Epithelial cell of proximal tubule (primary cell): ENCODE results near the gene KRTAP10-6. TPM values are rescaled to one million over a fixed set of nuclear protein-coding genes. Genes with fewer than 3 reads are reported as not detected.

Experiments used
- DNase-seq: peaks from one replicate; pipeline ENCODE4 v3.0.0-alpha.2; 2011; ENCODE audit warnings: low read depth
- H3K4me3 ChIP-seq: 2 replicates; pipeline ENCODE4 v1.5.1; 2011; ENCODE audit warnings: low read depth, mild to moderate bottlenecking, low read length
- CTCF ChIP-seq: conservative IDR thresholded peaks from 2 replicates; pipeline ENCODE4 v1.5.1; 2012; ENCODE audit warnings: low read depth, mild to moderate bottlenecking, low read length
- total RNA-seq: library from RNA; depleted of rRNA; stranded (reverse); fragments of >200 nt; gene quantifications from 2 replicates; pipeline ENCODE4 v1.2.3, GENCODE V29; 2015

Gene KRTAP10-6
- total RNA-seq, 1 donor from 2014 or later = not detected

GRCh38 chr21:44549525-44550211 is 42.6 kb downstream of the KRTAP10-6 start:
- H3K4me3 ChIP-seq = no peak overlapping the region
- TF ChIP-seq CTCF = no peak
- no peak for DNase-seq

GRCh38 chr21:44548922-44549321 is 43.4 kb downstream of the KRTAP10-6 start:
- DNase-seq = no peak
- H3K4me3 ChIP-seq = no peak overlapping the region
- no peak for TF ChIP-seq CTCF

GRCh38 chr21:44548381-44548780 is 43.9 kb downstream of the KRTAP10-6 start:
- no peak overlapping the region for H3K4me3 ChIP-seq
- no peak for DNase-seq
- TF ChIP-seq CTCF = no peak

- no peak for TF ChIP-seq CTCF
- no peak overlapping the region for H3K4me3 ChIP-seq
- no peak for DNase-seq
Observed at GRCh38 chr21:44547656-44548331, 44.5 kb downstream of the KRTAP10-6 start.

GRCh38 chr21:44544566-44544965 is 47.7 kb downstream of the KRTAP10-6 start:
- no peak for TF ChIP-seq CTCF
- no peak overlapping the region for H3K4me3 ChIP-seq

GRCh38 chr21:44542716-44543115 is 49.6 kb downstream of the KRTAP10-6 start:
- H3K4me3 ChIP-seq = no peak overlapping the region
- DNase-seq = no peak
- TF ChIP-seq CTCF = no peak

More at GRCh38 chr21:44544566-44544965, 47.7 kb downstream of the KRTAP10-6 start:
- DNase-seq = no peak

Other genes starting within 250 kb of the KRTAP10-6 start
- gene TRPM2, start 238.9 kb downstream of the KRTAP10-6 start, total RNA-seq = 0.52 and 1.7 TPM in 2 replicates
- 1.0 and 3.0 TPM in 2 replicates for gene LRRC3, start 137.0 kb downstream of the KRTAP10-6 start, total RNA-seq
- gene KRTAP10-1, start 52.3 kb downstream of the KRTAP10-6 start, total RNA-seq = not detected in 2 replicates
- not detected in 2 replicates for gene KRTAP10-2, start 41.0 kb downstream of the KRTAP10-6 start, total RNA-seq
- gene KRTAP10-3, start 33.7 kb downstream of the KRTAP10-6 start, total RNA-seq = not detected in 2 replicates
- gene KRTAP10-4, start 18.8 kb downstream of the KRTAP10-6 start, total RNA-seq = not detected in 2 replicates
- gene KRTAP10-5, start 11.9 kb downstream of the KRTAP10-6 start, total RNA-seq = not detected in 2 replicates
- gene KRTAP10-7, start 8.1 kb upstream of the KRTAP10-6 start, total RNA-seq = not detected in 2 replicates
- not detected in 2 replicates for gene KRTAP10-8, start 19.6 kb upstream of the KRTAP10-6 start, total RNA-seq
- not detected in 2 replicates for gene KRTAP10-9, start 34.6 kb upstream of the KRTAP10-6 start, total RNA-seq
- gene KRTAP10-10, start 44.9 kb upstream of the KRTAP10-6 start, total RNA-seq = not detected in 2 replicates
- not detected in 2 replicates for gene KRTAP10-11, start 53.9 kb upstream of the KRTAP10-6 start, total RNA-seq
- not detected in 2 replicates for gene KRTAP12-4, start 62.2 kb upstream of the KRTAP10-6 start, total RNA-seq
- gene KRTAP12-3, start 65.4 kb upstream of the KRTAP10-6 start, total RNA-seq = not detected in 2 replicates
- not detected in 2 replicates for gene KRTAP12-2, start 74.4 kb upstream of the KRTAP10-6 start, total RNA-seq
- not detected in 2 replicates for gene KRTAP12-1, start 89.7 kb upstream of the KRTAP10-6 start, total RNA-seq
- not detected in 2 replicates for gene KRTAP10-12, start 104.7 kb upstream of the KRTAP10-6 start, total RNA-seq
- gene TSPEAR, start 119.1 kb upstream of the KRTAP10-6 start, total RNA-seq = not detected in 2 replicates
- gene UBE2G2, start 209.3 kb upstream of the KRTAP10-6 start, total RNA-seq = 29.6 and 47.2 TPM in 2 replicates
- gene SUMO3, start 225.6 kb upstream of the KRTAP10-6 start, total RNA-seq = 58.7 and 86.0 TPM in 2 replicates